ENCODE data around the gene PRMT2. TPM values are rescaled to one million over a fixed set of nuclear protein-coding genes. Genes with fewer than 3 reads are reported as not detected.

PRMT2 gene
- 10 to 100 TPM; 35.1 to 74.8 (median 56.4) TPM for total RNA-seq
- 10 to 100 TPM; 27.3 to 53.1 TPM for polyA plus RNA-seq
- long read RNA-seq, donor 1, transcript PRMT2-203 (12 exons, 2,688 nt): major isoform, 59 of 192 reads
- long read RNA-seq, donor 1, partial matches to known transcripts: 80 of 192 reads
- long read RNA-seq, donor 1, other reads (novel, unspliced or antisense): 44 of 192 reads
- long read RNA-seq, donor 2, transcript PRMT2-206 (11 exons, 2,131 nt): minor isoform, 48 of 609 reads
- long read RNA-seq, donor 2, transcript PRMT2-203 (12 exons, 2,688 nt): major isoform, 275 of 609 reads
- long read RNA-seq, donor 2, transcript PRMT2-204 (6 exons, 954 nt): minor isoform, 6 of 609 reads
- long read RNA-seq, donor 2, transcript PRMT2-205 (11 exons, 2,880 nt): minor isoform, 5 of 609 reads
- long read RNA-seq, donor 2, partial matches to known transcripts: 172 of 609 reads
- long read RNA-seq, donor 2, other reads (novel, unspliced or antisense): 100 of 609 reads
- long read RNA-seq, donor 3, transcript PRMT2-203 (12 exons, 2,688 nt): major isoform, 61 of 190 reads
- long read RNA-seq, donor 3, transcript PRMT2-206 (11 exons, 2,131 nt): minor isoform, 19 of 190 reads
- long read RNA-seq, donor 3, partial matches to known transcripts: 66 of 190 reads
- long read RNA-seq, donor 3, other reads (novel, unspliced or antisense): 42 of 190 reads

DNA sequence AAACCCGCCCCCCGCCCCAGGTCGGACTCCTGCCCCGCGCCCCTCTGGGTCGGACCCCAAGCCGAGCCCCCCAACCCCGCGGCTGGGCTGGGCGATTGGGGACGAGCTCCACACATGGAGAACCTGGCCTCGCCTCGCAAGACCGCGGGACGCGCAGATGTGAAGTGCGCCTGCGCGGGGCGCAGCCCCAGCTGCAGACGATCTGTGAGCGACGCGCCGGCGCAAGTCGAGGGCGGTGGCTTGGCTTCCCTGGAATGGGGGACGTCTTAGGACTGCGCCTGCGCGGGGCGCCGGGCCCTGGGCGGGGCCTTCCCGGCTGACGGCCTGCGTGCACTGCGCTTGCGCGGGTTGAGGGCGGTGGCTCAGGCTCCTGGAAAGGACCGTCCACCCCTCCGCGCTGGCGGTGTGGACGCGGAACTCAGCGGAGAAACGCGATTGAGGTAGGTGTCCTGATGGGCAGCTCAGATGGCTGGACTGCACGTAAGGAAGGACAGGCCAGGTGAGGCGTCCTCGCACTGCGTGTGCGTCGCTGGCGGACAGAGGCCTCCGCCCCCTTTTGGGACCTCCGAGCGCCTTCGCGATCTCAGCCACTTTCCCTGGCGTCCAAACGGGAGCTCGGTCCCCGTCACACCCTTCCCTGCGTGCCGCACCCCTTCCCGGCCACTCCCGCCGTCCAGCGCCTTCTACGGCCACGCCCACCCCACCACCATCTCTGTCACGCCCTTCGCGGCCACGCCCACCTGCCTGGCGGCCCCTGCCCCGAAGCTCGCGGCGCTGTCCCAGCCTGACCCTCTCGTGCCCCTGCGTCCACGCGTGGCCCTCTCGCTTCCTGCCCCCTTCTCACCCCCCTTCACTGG lies at the start of gene PRMT2:
Gene PRMT2, plus strand, starts transcription at position 351 of the 857 bp plus-strand sequence. CDS start 1,278 bp downstream, outside the sequence.
- no peaks in the 10 kb centered on the region for H3K27me3 ChIP-seq
- TF ChIP-seq, protein P1, sequence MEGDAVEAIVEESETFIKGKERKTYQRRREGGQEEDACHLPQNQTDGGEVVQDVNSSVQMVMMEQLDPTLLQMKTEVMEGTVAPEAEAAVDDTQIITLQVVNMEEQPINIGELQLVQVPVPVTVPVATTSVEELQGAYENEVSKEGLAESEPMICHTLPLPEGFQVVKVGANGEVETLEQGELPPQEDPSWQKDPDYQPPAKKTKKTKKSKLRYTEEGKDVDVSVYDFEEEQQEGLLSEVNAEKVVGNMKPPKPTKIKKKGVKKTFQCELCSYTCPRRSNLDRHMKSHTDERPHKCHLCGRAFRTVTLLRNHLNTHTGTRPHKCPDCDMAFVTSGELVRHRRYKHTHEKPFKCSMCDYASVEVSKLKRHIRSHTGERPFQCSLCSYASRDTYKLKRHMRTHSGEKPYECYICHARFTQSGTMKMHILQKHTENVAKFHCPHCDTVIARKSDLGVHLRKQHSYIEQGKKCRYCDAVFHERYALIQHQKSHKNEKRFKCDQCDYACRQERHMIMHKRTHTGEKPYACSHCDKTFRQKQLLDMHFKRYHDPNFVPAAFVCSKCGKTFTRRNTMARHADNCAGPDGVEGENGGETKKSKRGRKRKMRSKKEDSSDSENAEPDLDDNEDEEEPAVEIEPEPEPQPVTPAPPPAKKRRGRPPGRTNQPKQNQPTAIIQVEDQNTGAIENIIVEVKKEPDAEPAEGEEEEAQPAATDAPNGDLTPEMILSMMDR (IDR thresholded peaks at IDR 0.05): no peak
- TF ChIP-seq POLR2A (IDR thresholded peaks at IDR 0.05): peak in 1 of 2 donors; percentile 93
- no peaks in the 10 kb centered on the region for H3K9me3 ChIP-seq
- intact Hi-C loops (cut with DNase I): loop anchor here in 2 of 10 donors (1.0 to 2.0 kb wide), 3 partner anchors 37 to 176 kb away; no protein-coding TSS in a partner anchor
- peaks cover 0 to 51% (median 39%) of the 10 kb centered on the region in 12 donors for H3K4me1 ChIP-seq
- peak within 1 kb of the TSS; percentile 65 to 99 (median 84) for H3K4me3 ChIP-seq
- H3K27ac ChIP-seq: peak within 1 kb of the TSS; percentile 90 to 99 (median 98)
- DNase-seq (peak; percentile 97 to 100 (median 99)), ATAC-seq (peak; percentile 94 to 98 (median 96))
- 0 to 1% (median 1%) methylated on average over 47 to 90 of the region's 90 CpGs for WGBS, 4 donors
- H3K36me3 ChIP-seq: peaks cover 0 to 17% (median 7%) of the 10 kb centered on the region in 9 donors

DNA sequence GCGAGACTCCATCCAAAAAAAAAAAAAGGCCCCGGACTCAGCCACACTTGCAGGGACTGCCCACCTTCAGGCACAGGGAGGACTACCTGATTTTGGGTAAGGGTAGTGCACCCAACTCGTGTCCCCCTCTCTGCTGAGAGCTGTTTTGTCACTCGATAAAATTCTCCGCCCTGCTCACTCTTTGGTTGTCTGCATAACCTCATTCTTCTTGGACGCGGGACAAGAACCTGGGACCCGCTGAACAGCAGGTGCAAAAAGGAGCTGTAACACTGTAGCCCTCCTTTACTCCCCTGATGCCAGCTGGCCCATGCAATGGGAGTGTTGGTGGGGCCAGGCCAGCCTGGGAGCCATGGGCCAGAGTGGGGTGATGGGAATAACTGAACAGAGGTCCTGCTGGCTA lies 41.2 kb upstream of the PRMT2 start:
- Histone ChIP-seq H3K27me3 (no peaks in the 10 kb centered on the region), H3K4me1 (peaks cover 0 to 14% (median 9%) of the 10 kb centered on the region in 12 donors), H3K9me3 (peaks cover 0 to 43% (median 10%) of the 10 kb centered on the region in 12 donors), H3K4me3 (no peak overlapping the region), H3K36me3 (no peaks in the 10 kb centered on the region), H3K27ac (no peak overlapping the region)
- TF ChIP-seq POLR2A (IDR thresholded peaks at IDR 0.05): no peak
- TF ChIP-seq, protein P1 (IDR thresholded peaks at IDR 0.05): no peak
- DNase-seq (no peak), ATAC-seq (no peak)
- intact Hi-C loops (cut with DNase I): no loop called here
- WGBS, 4 donors: 70 to 83% (median 79%) methylated on average over 8 of the region's 8 CpGs

- no peak for TF ChIP-seq POLR2A (IDR thresholded peaks at IDR 0.05)
- TF ChIP-seq, protein P1 (IDR thresholded peaks at IDR 0.05): no peak
- intact Hi-C loops (cut with DNase I): no loop called here
- peaks cover 0 to 22% (median 13%) of the 10 kb centered on the region in 12 donors for H3K4me1 ChIP-seq
- H3K4me3 ChIP-seq: no peak overlapping the region
- no peak for DNase-seq
- peaks cover 0 to 25% (median 8%) of the 10 kb centered on the region in 12 donors for H3K9me3 ChIP-seq
- WGBS, 4 donors: 92 to 100% (median 100%) methylated on average over 1 of the region's 1 CpG
- no peaks in the 10 kb centered on the region for H3K27me3 ChIP-seq
- H3K36me3 ChIP-seq: no peaks in the 10 kb centered on the region
- ATAC-seq: no peak
- no peak overlapping the region for H3K27ac ChIP-seq
These were observed 39.3 kb upstream of the PRMT2 start for GRCh38 chr21:46596201-46596600.

All from heart left ventricle (tissue), 16 donors.